DND-41 (cell line): ENCODE measurements around the gene CPHXL.
A peak's percentile ranks its signal among the peaks of the same experiment; 100 is the strongest.

Experiments used
- ATAC-seq: fragments of 200-7000 bp; cut with Tn5 transposase; 3 replicates; pipeline ENCODE4 v1.9.1; 2021; ENCODE audit warnings: low read depth; ENCODE audit not compliant: insufficient read depth
- DNase-seq: peaks from one replicate; pipeline ENCODE4 v3.0.0-alpha.2; 2020
- H2AFZ ChIP-seq: 2 replicates; pipeline ENCODE4 v1.6.0; 2012; ENCODE audit warnings: low read depth, low read length
- H3K27ac ChIP-seq: 2 replicates; pipeline ENCODE4 v1.5.1; 2012; ENCODE audit warnings: low read length, inconsistent platforms
- H3K27me3 ChIP-seq: fragments of 200-600 bp; sonication (generic); 2 replicates; pipeline ENCODE4 v1.6.0; 2012; ENCODE audit warnings: low read length, mild to moderate bottlenecking, inconsistent platforms; ENCODE audit not compliant: insufficient read depth, poor library complexity
- H3K36me3 ChIP-seq: 2 replicates; pipeline ENCODE4 v1.5.1; 2012; ENCODE audit warnings: low read length, inconsistent platforms; ENCODE audit not compliant: insufficient read depth
- H3K4me1 ChIP-seq: 2 replicates; pipeline ENCODE4 v1.5.1; 2012; ENCODE audit warnings: mild to moderate bottlenecking, low read length; ENCODE audit not compliant: insufficient read depth
- H3K4me2 ChIP-seq: 2 replicates; pipeline ENCODE4 v1.6.0; 2012; ENCODE audit warnings: mild to moderate bottlenecking, moderate library complexity, low read length, inconsistent platforms; ENCODE audit not compliant: insufficient read depth
- H3K4me3 ChIP-seq, 2 experiments: fragments of 200-600 bp in 1 of 2; shearing (Covaris generic) in 1 of 2; 2 replicates each; pipeline ENCODE4 v1.5.1; 2012 to 2016; ENCODE audit warnings: inconsistent platforms in 2 of 2, low read length in 2 of 2, mild to moderate bottlenecking in 2 of 2, low read depth in 1 of 2, moderate library complexity in 1 of 2
- H3K79me2 ChIP-seq: 2 replicates; pipeline ENCODE4 v1.6.0; 2012; ENCODE audit warnings: low read length, inconsistent platforms; ENCODE audit not compliant: insufficient read depth
- H3K9ac ChIP-seq: 2 replicates; pipeline ENCODE4 v1.6.0; 2012; ENCODE audit warnings: low read depth, mild to moderate bottlenecking, inconsistent platforms, low read length, moderate library complexity
- H3K9me3 ChIP-seq: 2 replicates; pipeline ENCODE4 v1.5.1; 2012; ENCODE audit warnings: low read length, moderate library complexity, mild to moderate bottlenecking, inconsistent platforms; ENCODE audit not compliant: insufficient read depth, severe bottlenecking
- H4K20me1 ChIP-seq: 2 replicates; pipeline ENCODE4 v1.6.0; 2012; ENCODE audit warnings: low read length; ENCODE audit not compliant: insufficient read depth
- CTCF ChIP-seq: IDR thresholded peaks from 2 replicates; pipeline ENCODE4 v1.5.1; 2012; ENCODE audit warnings: borderline replicate concordance, low read length, moderate library complexity, mild to moderate bottlenecking; ENCODE audit not compliant: poor library complexity, severe bottlenecking; ENCODE audit errors: extremely low read depth
- EZH2 ChIP-seq: IDR thresholded peaks from 3 replicates; pipeline ENCODE4 v1.6.1; 2012; ENCODE audit warnings: borderline replicate concordance, low read depth, mild to moderate bottlenecking, moderate library complexity, low read length, inconsistent platforms; ENCODE audit not compliant: severe bottlenecking

Gene CPHXL

GRCh38 chr16:75764154-75764768, 38.0 kb upstream of the CPHXL start:
- H3K79me2 ChIP-seq = no peaks in the 10 kb centered on the region
- no peaks in the 10 kb centered on the region for H3K9me3 ChIP-seq
- no peak overlapping the region for H3K4me2 ChIP-seq
- H3K27me3 ChIP-seq = no peaks in the 10 kb centered on the region
- no peaks in the 10 kb centered on the region for H3K36me3 ChIP-seq
- H3K4me1 ChIP-seq = no peaks in the 10 kb centered on the region
- ATAC-seq (peak; percentile 99), DNase-seq (peak; percentile 64)
- no peak overlapping the region for H3K9ac ChIP-seq
- H4K20me1 ChIP-seq = no peaks in the 10 kb centered on the region
- no peak overlapping the region for H3K4me3 ChIP-seq
- peak overlapping the region; percentile 56; the same call in 1 of the 2 replicates for H2AFZ ChIP-seq
- TF ChIP-seq CTCF = peak; percentile 85
- TF ChIP-seq EZH2 = no peak
- no peak overlapping the region for H3K27ac ChIP-seq

- no peak overlapping the region for H3K27ac ChIP-seq
- H3K79me2 ChIP-seq = no peaks in the 10 kb centered on the region
- ATAC-seq (no peak), DNase-seq (no peak)
- no peaks in the 10 kb centered on the region for H4K20me1 ChIP-seq
- no peaks in the 10 kb centered on the region for H3K36me3 ChIP-seq
- no peak overlapping the region for H3K4me2 ChIP-seq
- H3K9ac ChIP-seq = no peak overlapping the region
- H2AFZ ChIP-seq = no peak overlapping the region
- H3K4me1 ChIP-seq = no peaks in the 10 kb centered on the region
- no peaks in the 10 kb centered on the region for H3K9me3 ChIP-seq
- TF ChIP-seq EZH2 (no peak), CTCF (no peak)
- H3K4me3 ChIP-seq = no peak overlapping the region
- no peaks in the 10 kb centered on the region for H3K27me3 ChIP-seq
Measured at GRCh38 chr16:75763204-75763603, 36.9 kb upstream of the CPHXL start.

GRCh38 chr16:75762746-75763145, 36.5 kb upstream of the CPHXL start:
- no peak overlapping the region for H3K4me3 ChIP-seq
- H3K36me3 ChIP-seq = no peaks in the 10 kb centered on the region
- no peak overlapping the region for H3K27ac ChIP-seq
- H3K79me2 ChIP-seq = no peaks in the 10 kb centered on the region
- H4K20me1 ChIP-seq = no peaks in the 10 kb centered on the region
- no peaks in the 10 kb centered on the region for H3K27me3 ChIP-seq
- H3K4me2 ChIP-seq = no peak overlapping the region
- H2AFZ ChIP-seq = no peak overlapping the region
- no peak overlapping the region for H3K9ac ChIP-seq
- no peaks in the 10 kb centered on the region for H3K4me1 ChIP-seq
- no peaks in the 10 kb centered on the region for H3K9me3 ChIP-seq
- no peak for TF ChIP-seq EZH2
- no peak for TF ChIP-seq CTCF
- ATAC-seq (no peak), DNase-seq (no peak)
